Cardiac fibroblast (primary cell): ENCODE results near the gene NPC1.
A peak's percentile ranks its signal among the peaks of the same experiment; 100 is the strongest.

ENCODE experiments used
- DNase-seq, 2 donors: peaks; one replicate each; pipeline versions ENCODE4 v3.0.0 to v3.0.0-alpha.2; 2010; ENCODE audit warnings: low read depth in 2 of 2
- H3K4me3 ChIP-seq, 2 donors: replicated peaks in 1 of 2; 1 replicate in 1 of 2; 2 replicates in 1 of 2; pipeline ENCODE4 v1.5.1; 2011; ENCODE audit warnings: low read depth in 2 of 2, low read length in 2 of 2, mild to moderate bottlenecking in 2 of 2, moderate library complexity in 1 of 2
- TF ChIP-seq, protein P1 (sequence below): IDR thresholded peaks from one replicate; pipeline ENCODE4 v1.5.1; 2011; ENCODE audit warnings: low read depth, mild to moderate bottlenecking, low read length, inconsistent platforms

The NPC1 gene

DNA sequence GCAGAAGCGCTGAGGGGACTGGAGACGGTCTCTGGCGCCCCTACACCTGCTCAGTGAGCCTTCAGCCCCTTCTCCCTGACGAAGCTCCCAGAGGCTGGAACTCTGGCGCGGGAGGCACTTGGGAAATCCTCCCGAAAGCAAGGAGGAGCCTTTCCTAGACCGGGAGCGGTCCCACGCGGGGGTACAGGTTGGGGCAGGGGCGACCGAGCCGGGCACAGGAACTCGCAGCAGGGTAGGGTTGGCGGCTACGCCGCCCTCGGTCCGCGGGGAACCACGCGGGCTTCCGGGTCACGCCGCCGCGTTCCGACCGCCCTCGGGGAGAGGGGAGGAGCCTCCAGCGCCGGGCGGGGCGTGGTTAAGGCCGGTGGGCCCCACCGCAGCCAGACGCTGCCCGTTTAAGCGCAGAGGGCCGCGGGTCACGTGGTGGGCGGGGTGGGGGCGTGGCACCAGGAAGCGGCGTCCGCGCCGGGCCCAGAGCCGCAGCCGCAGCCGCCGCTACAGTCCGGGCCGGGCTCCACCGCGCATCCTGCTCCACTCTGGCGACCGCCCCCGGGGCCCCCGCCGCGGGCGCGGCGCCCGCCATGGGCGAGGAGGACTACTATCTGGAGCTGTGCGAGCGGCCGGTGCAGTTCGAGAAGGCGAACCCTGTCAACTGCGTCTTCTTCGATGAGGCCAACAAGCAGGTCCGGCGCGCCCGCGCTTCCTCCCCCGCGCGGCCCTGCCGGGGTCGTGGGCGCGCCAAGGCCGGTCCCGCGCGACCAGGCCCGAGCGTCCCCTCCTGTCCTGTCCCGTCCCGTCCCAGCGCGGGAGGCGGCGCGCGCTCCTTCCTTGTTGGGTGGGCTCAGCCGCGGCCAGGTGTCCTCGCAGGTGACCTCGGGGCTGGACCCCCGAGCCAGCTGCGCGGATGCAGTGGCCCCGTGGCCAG is 83.0 kb downstream of the NPC1 start, which contains the start of gene RMC1:
Gene RMC1, plus strand, starts transcription at position 474 of the 925 bp plus-strand sequence. Its CDS starts 108 bp downstream, at position 582.
- TF ChIP-seq, protein P1, sequence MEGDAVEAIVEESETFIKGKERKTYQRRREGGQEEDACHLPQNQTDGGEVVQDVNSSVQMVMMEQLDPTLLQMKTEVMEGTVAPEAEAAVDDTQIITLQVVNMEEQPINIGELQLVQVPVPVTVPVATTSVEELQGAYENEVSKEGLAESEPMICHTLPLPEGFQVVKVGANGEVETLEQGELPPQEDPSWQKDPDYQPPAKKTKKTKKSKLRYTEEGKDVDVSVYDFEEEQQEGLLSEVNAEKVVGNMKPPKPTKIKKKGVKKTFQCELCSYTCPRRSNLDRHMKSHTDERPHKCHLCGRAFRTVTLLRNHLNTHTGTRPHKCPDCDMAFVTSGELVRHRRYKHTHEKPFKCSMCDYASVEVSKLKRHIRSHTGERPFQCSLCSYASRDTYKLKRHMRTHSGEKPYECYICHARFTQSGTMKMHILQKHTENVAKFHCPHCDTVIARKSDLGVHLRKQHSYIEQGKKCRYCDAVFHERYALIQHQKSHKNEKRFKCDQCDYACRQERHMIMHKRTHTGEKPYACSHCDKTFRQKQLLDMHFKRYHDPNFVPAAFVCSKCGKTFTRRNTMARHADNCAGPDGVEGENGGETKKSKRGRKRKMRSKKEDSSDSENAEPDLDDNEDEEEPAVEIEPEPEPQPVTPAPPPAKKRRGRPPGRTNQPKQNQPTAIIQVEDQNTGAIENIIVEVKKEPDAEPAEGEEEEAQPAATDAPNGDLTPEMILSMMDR, result no peak
- DNase-seq, result peak; percentile 92 to 95

DNA sequence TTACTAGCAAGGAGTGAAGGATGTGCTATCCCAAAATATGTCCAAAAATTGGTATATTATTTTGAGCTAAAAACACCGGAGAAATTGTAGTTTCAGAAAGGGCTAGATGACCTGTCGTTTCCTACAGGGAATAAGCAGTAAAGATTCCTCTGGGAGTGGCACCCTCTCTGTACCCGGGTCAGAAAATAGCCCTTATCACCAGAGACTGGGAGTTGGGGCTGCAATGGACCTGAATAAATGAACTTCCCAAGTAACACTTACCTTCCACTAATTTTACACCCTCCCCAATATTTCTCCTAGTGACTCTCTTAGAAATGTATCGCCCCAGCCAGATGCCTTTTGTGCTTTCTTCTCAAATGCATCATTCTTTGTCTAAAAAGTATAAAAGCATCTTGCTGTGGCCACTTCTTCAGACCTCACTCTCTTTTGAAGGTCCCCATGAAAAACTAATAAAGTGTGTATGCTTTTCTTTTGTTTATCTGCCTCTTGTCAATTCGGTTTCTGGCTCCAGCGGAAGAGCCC is 83.7 kb downstream of the NPC1 start:
- no peak for DNase-seq
- TF ChIP-seq, protein P1, result no peak
- H3K4me3 ChIP-seq, result peak overlapping the region; percentile 71 to 91

More for the DNA sequence above, 83.0 kb downstream of the NPC1 start, which contains the start of gene RMC1:
- peak within 1 kb of the TSS; percentile 78 to 91 for H3K4me3 ChIP-seq

DNA sequence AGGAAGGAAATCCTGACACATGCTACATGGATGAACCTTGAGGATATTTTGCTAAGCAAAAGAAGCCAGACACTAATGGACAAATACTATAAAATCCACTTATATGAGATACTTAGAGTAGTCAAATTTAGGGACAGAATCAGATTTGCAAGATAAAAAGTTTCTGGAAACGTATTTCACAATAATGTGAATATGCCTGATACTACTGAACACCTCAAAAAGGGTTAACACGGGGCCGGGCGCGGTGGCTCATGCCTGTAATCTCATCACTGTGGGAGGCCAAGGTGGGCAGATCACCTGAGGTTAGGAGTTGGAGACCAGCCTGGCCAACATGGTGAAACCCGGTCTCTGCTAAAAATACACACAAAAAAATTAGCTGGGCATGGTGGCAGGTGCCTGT is 84.7 kb downstream of the NPC1 start:
- no peak for DNase-seq
- no peak overlapping the region for H3K4me3 ChIP-seq
- TF ChIP-seq, protein P1, result no peak

DNA sequence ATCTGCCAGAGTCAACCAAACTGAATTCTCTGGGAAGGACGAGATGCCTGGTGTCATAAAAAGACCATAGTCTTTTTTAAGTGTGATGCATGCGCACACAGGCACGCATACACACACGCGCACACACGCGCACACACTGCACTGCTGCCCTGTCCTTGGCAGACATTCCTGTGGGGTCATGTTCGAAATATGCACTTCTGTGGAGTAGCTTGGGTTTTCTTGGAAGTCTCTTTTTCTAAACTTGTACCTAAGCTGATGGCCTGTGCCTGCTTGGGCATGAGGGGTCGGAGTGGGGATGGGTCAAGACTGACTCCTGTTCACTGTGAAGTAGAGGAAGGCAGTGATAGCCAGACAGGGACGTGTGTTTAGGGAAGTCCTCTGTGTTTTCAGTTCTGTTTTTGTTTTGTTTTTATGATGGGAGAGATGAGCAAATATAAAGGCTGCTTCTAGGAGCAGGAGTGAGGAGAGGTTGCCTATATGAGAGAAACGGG is 87.0 kb downstream of the NPC1 start:
- DNase-seq, result peak in 1 of 2 donors; percentile 22
- TF ChIP-seq, protein P1, result no peak

DNA sequence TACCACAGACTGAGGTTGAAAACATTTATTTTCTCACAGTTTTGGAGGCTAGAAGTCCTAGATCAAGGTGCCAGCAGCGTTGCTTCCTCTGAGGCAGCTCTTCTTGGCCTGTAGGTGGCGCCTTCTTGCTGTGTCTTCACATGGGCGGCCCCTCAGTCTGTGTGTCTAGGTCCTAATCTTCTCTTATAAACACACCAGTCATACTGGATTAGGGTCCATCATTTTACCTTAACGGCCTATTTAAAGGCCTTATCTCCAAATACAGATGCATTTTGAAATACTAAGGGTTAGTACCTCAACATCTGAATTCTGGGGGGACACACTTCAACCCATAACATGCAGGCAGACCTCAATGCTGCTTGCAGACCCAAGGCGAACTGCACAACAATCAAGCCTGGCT is 87.4 kb downstream of the NPC1 start:
- H3K4me3 ChIP-seq, result no peak overlapping the region
- TF ChIP-seq, protein P1, result peak; percentile 94
- DNase-seq, result peak; percentile 84

More for the DNA sequence above, 87.0 kb downstream of the NPC1 start:
- no peak overlapping the region for H3K4me3 ChIP-seq

DNA sequence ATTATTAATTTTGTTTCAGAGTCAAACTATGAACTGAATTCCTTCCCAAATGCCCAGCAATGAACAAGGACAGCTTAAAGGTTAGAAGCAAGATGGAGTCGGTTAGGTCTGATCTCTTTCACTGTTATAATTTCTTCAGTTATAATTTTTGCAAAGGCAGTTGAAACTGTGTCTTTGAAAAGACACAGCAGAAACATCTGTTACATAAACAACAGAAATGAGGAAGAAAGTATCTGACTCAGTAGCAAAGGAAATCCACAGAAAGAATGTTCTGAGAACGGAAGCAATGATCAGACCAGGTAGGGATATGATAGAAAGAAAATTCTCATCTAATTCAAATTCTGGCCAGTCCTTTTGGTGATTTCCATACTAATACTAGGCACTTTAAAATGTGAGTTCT is 88.2 kb downstream of the NPC1 start:
- TF ChIP-seq, protein P1, result no peak
- DNase-seq, result no peak
- H3K4me3 ChIP-seq, result no peak overlapping the region
